Measurements from ENCODE around the gene EPB41L2. TPM values are rescaled to one million over a fixed set of nuclear protein-coding genes. Genes with fewer than 3 reads are reported as not detected.

EPB41L2 gene
- total RNA-seq, 2 experiments from 2014 or later = 30.4 to 37.8 TPM

GRCh38 chr6:130853555-130854183 lies 209.4 kb downstream of the EPB41L2 start:
- Mint-ChIP-seq H3K36me3 (no peaks in the 10 kb centered on the region), H3K4me3 (no peak overlapping the region), H3K9me3 (peaks cover 2% of the 10 kb centered on the region), H3K27me3 (no peaks in the 10 kb centered on the region), H3K27ac (no peak overlapping the region), H3K4me1 (ENCODE audit: low read depth) (peaks cover 4% of the 10 kb centered on the region)
- POLR2A ChIA-PET = no interaction called here
- CTCF ChIA-PET = interaction anchor here (0.7 kb wide), 1 partner anchor 31 kb away, joined by 3 read pairs; no protein-coding TSS in a partner anchor
- no peak for DNase-seq
- intact Hi-C loops (cut with micrococcal nuclease) = no loop called here

GRCh38 chr6:130852844-130853554 lies 210.0 kb downstream of the EPB41L2 start:
- CTCF ChIA-PET = interaction anchor here (0.7 kb wide), 1 partner anchor 32 kb away, joined by 3 read pairs; no protein-coding TSS in a partner anchor

GRCh38 chr6:130851026-130851425 lies 212.0 kb downstream of the EPB41L2 start:
- CTCF ChIA-PET = interaction anchor here (1.6 kb wide), 1 partner anchor 34 kb away, joined by 4 read pairs; no protein-coding TSS in a partner anchor

More at GRCh38 chr6:130852844-130853554, 210.0 kb downstream of the EPB41L2 start:
- Mint-ChIP-seq H3K4me3 (no peak overlapping the region), H3K4me1 (ENCODE audit: low read depth) (peaks cover 5% of the 10 kb centered on the region), H3K27ac (no peak overlapping the region), H3K36me3 (no peaks in the 10 kb centered on the region), H3K9me3 (peaks cover 2% of the 10 kb centered on the region), H3K27me3 (no peaks in the 10 kb centered on the region)
- POLR2A ChIA-PET = no interaction called here
- no peak for DNase-seq
- intact Hi-C loops (cut with micrococcal nuclease) = no loop called here

GRCh38 chr6:130849594-130849993 lies 213.5 kb downstream of the EPB41L2 start:
- Mint-ChIP-seq H3K27me3 (no peaks in the 10 kb centered on the region), H3K4me1 (ENCODE audit: low read depth) (peaks cover 5% of the 10 kb centered on the region), H3K9me3 (no peaks in the 10 kb centered on the region), H3K27ac (no peak overlapping the region), H3K36me3 (no peaks in the 10 kb centered on the region), H3K4me3 (no peak overlapping the region)
- CTCF ChIA-PET = interaction anchor here (0.6 kb wide), 2 partner anchors 33 to 97 kb away, joined by 3 read pairs; no protein-coding TSS in a partner anchor
- intact Hi-C loops (cut with micrococcal nuclease) = loop anchor here (10.0 kb wide), 1 partner anchor 555 kb away; no protein-coding TSS in a partner anchor
- DNase-seq = no peak
- POLR2A ChIA-PET = no interaction called here

More at GRCh38 chr6:130851026-130851425, 212.0 kb downstream of the EPB41L2 start:
- H3K36me3 Mint-ChIP-seq = no peaks in the 10 kb centered on the region
- intact Hi-C loops (cut with micrococcal nuclease) = no loop called here
- no peak for DNase-seq
- POLR2A ChIA-PET = no interaction called here
- no peak overlapping the region for H3K27ac Mint-ChIP-seq
- H3K9me3 Mint-ChIP-seq = peaks cover 2% of the 10 kb centered on the region
- H3K27me3 Mint-ChIP-seq = no peaks in the 10 kb centered on the region
- peaks cover 5% of the 10 kb centered on the region for H3K4me1 Mint-ChIP-seq (ENCODE audit: low read depth)
- H3K4me3 Mint-ChIP-seq = no peak overlapping the region

- ChIA-PET POLR2A (no interaction called here), CTCF (interaction anchor here (0.6 kb wide), 1 partner anchor 37 kb away, joined by 3 read pairs; no protein-coding TSS in a partner anchor)
- H3K27ac Mint-ChIP-seq = no peak overlapping the region
- no peaks in the 10 kb centered on the region for H3K9me3 Mint-ChIP-seq
- peaks cover 5% of the 10 kb centered on the region for H3K4me1 Mint-ChIP-seq (ENCODE audit: low read depth)
- no peaks in the 10 kb centered on the region for H3K36me3 Mint-ChIP-seq
- DNase-seq = peak; percentile 60
- intact Hi-C loops (cut with micrococcal nuclease) = loop anchor here (10.0 kb wide), 1 partner anchor 554 kb away; no protein-coding TSS in a partner anchor
- H3K4me3 Mint-ChIP-seq = no peak overlapping the region
- no peaks in the 10 kb centered on the region for H3K27me3 Mint-ChIP-seq
These were observed 214.1 kb downstream of the EPB41L2 start for GRCh38 chr6:130848945-130849344.

- H3K27ac Mint-ChIP-seq = no peak overlapping the region
- no peak for DNase-seq
- H3K27me3 Mint-ChIP-seq = no peaks in the 10 kb centered on the region
- CTCF ChIA-PET = interaction anchor here (1.4 kb wide), 1 partner anchor 522 kb away, joined by 5 read pairs; no protein-coding TSS in a partner anchor
- H3K4me1 Mint-ChIP-seq (ENCODE audit: low read depth) = peaks cover 5% of the 10 kb centered on the region
- H3K9me3 Mint-ChIP-seq = no peaks in the 10 kb centered on the region
- POLR2A ChIA-PET = no interaction called here
- no peak overlapping the region for H3K4me3 Mint-ChIP-seq
- intact Hi-C loops (cut with micrococcal nuclease) = loop anchor here (10.0 kb wide), 1 partner anchor 552 kb away; no protein-coding TSS in a partner anchor
- H3K36me3 Mint-ChIP-seq = no peaks in the 10 kb centered on the region
These were observed 215.8 kb downstream of the EPB41L2 start for GRCh38 chr6:130847001-130847910.

- Mint-ChIP-seq H3K36me3 (no peaks in the 10 kb centered on the region), H3K27me3 (no peaks in the 10 kb centered on the region), H3K4me3 (no peak overlapping the region), H3K9me3 (no peaks in the 10 kb centered on the region), H3K27ac (no peak overlapping the region), H3K4me1 (ENCODE audit: low read depth) (peaks cover 5% of the 10 kb centered on the region)
- intact Hi-C loops (cut with micrococcal nuclease) = loop anchor here (10.0 kb wide), 1 partner anchor 552 kb away; no protein-coding TSS in a partner anchor
- CTCF ChIA-PET = interaction anchor here (1.4 kb wide), 1 partner anchor 522 kb away, joined by 5 read pairs; no protein-coding TSS in a partner anchor
- POLR2A ChIA-PET = no interaction called here
- no peak for DNase-seq
These were observed 216.5 kb downstream of the EPB41L2 start for GRCh38 chr6:130846501-130846900.

- Mint-ChIP-seq H3K4me1 (ENCODE audit: low read depth) (peaks cover 2% of the 10 kb centered on the region), H3K27me3 (no peaks in the 10 kb centered on the region), H3K9me3 (no peaks in the 10 kb centered on the region), H3K36me3 (no peaks in the 10 kb centered on the region), H3K27ac (no peak overlapping the region), H3K4me3 (no peak overlapping the region)
- intact Hi-C loops (cut with micrococcal nuclease) = loop anchor here (1.0 to 10.0 kb wide), 3 partner anchors 521 to 806 kb away; no protein-coding TSS in a partner anchor
- CTCF ChIA-PET = interaction anchor here (0.6 to 1.8 kb wide), 8 partner anchors 29 to 807 kb away, joined by 3 to 12 read pairs (median 4); no protein-coding TSS in a partner anchor
- POLR2A ChIA-PET = no interaction called here
- DNase-seq = no peak
These were observed 219.3 kb downstream of the EPB41L2 start for GRCh38 chr6:130843575-130844320.

- DNase-seq = no peak
- Mint-ChIP-seq H3K36me3 (no peaks in the 10 kb centered on the region), H3K4me3 (no peak overlapping the region), H3K9me3 (no peaks in the 10 kb centered on the region), H3K27me3 (no peaks in the 10 kb centered on the region), H3K4me1 (ENCODE audit: low read depth) (no peaks in the 10 kb centered on the region), H3K27ac (no peak overlapping the region)
- intact Hi-C loops (cut with micrococcal nuclease) = loop anchor here (5.0 to 10.0 kb wide), 2 partner anchors 546 to 804 kb away; no protein-coding TSS in a partner anchor
- POLR2A ChIA-PET = no interaction called here
- CTCF ChIA-PET = no interaction called here
These were observed 221.8 kb downstream of the EPB41L2 start for GRCh38 chr6:130841128-130841728.

GRCh38 chr6:130840050-130840449 lies 223.0 kb downstream of the EPB41L2 start:
- ChIA-PET POLR2A (no interaction called here), CTCF (no interaction called here)
- intact Hi-C loops (cut with micrococcal nuclease) = loop anchor here (5.0 to 10.0 kb wide), 2 partner anchors 545 to 803 kb away; no protein-coding TSS in a partner anchor
- no peak for DNase-seq
- Mint-ChIP-seq H3K4me3 (no peak overlapping the region), H3K36me3 (no peaks in the 10 kb centered on the region), H3K9me3 (no peaks in the 10 kb centered on the region), H3K4me1 (ENCODE audit: low read depth) (no peaks in the 10 kb centered on the region), H3K27ac (no peak overlapping the region), H3K27me3 (no peaks in the 10 kb centered on the region)

GRCh38 chr6:130839379-130839778 lies 223.7 kb downstream of the EPB41L2 start:
- H3K27me3 Mint-ChIP-seq = no peaks in the 10 kb centered on the region
- no peaks in the 10 kb centered on the region for H3K36me3 Mint-ChIP-seq
- H3K27ac Mint-ChIP-seq = no peak overlapping the region
- ChIA-PET CTCF (interaction anchor here (0.6 kb wide), 1 partner anchor 50 kb away, joined by 3 read pairs; no protein-coding TSS in a partner anchor), POLR2A (no interaction called here)
- intact Hi-C loops (cut with micrococcal nuclease) = no loop called here
- DNase-seq = no peak
- H3K4me1 Mint-ChIP-seq (ENCODE audit: low read depth) = no peaks in the 10 kb centered on the region
- no peak overlapping the region for H3K4me3 Mint-ChIP-seq
- no peaks in the 10 kb centered on the region for H3K9me3 Mint-ChIP-seq
